ENCODE data around the gene SCAMP5. TPM values are rescaled to one million over a fixed set of nuclear protein-coding genes. Genes with fewer than 3 reads are reported as not detected.

Gene SCAMP5
- polyA plus RNA-seq, 1 donor (not counting 4 experiments of a cell fraction or from before 2014, with no cell fraction given) = 1.9 TPM

DNA sequence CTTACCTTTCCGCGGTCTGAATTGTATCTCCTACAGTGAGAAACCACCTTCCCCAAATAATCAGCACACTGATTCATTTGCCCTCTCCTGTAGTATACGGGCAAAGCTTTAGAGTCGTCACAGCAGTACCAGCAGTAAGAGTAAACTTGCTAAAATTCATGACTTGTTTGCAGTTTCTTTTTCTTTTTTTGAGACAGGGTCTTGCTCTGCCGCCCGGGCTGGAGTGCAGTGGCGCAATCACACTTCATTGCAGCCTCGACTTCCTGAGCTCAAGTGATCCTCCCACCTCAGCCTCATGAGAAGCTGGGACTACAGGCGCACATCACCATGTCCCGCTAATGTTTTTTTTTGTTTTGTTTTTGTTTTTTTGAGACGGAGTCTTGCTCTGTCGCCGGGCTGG, 11.9 kb downstream of the SCAMP5 start:
- FAIRE-seq (no peak), DNase-seq (ENCODE audit: low read depth, low spot score) (no peak)
- Histone ChIP-seq H3K79me2 (ENCODE audit: control insufficient read depth, insufficient read depth, low read length) (no peaks in the 10 kb centered on the region), H3K27ac (ENCODE audit: control insufficient read depth, insufficient read depth, low read length) (no peak overlapping the region), H3K4me1 (ENCODE audit: control insufficient read depth, extremely low read depth, insufficient read depth, low read length) (no peaks in the 10 kb centered on the region), H4K20me1 (ENCODE audit: control insufficient read depth, extremely low read depth, insufficient read depth, low read length) (no peaks in the 10 kb centered on the region), H3K4me2 (ENCODE audit: control insufficient read depth, extremely low read depth, insufficient read depth, low read depth, low read length) (no peak overlapping the region), H3K4me3 (ENCODE audit: control insufficient read depth in 2 of 3, extremely low read depth in 1 of 3, insufficient read depth in 2 of 3, low read depth in 1 of 3, low read length in 3 of 3) (no peak overlapping the region), H3K9me3 (ENCODE audit: control insufficient read depth, low read depth, low read length) (no peaks in the 10 kb centered on the region), H3K9me1 (ENCODE audit: control insufficient read depth, extremely low read depth, insufficient read depth, low read length) (no peaks in the 10 kb centered on the region), H3K9ac (ENCODE audit: control insufficient read depth, extremely low read depth, insufficient read depth, low read length) (no peak overlapping the region), H2AFZ (ENCODE audit: control insufficient read depth, low read length) (no peak overlapping the region), H3K36me3 (ENCODE audit: control insufficient read depth in 2 of 2, extremely low read depth in 1 of 2, insufficient read depth in 2 of 2, low read length in 2 of 2) (no peaks in the 10 kb centered on the region), H3K27me3 (ENCODE audit: control insufficient read depth, extremely low read depth, insufficient read depth, low read length) (no peaks in the 10 kb centered on the region)
- dilution Hi-C loops (cut with MboI; ENCODE audit: extremely low pct_ligation_motif_present, low sequenced_read_pairs) = no loop called here
- TF ChIP-seq, protein P1, sequence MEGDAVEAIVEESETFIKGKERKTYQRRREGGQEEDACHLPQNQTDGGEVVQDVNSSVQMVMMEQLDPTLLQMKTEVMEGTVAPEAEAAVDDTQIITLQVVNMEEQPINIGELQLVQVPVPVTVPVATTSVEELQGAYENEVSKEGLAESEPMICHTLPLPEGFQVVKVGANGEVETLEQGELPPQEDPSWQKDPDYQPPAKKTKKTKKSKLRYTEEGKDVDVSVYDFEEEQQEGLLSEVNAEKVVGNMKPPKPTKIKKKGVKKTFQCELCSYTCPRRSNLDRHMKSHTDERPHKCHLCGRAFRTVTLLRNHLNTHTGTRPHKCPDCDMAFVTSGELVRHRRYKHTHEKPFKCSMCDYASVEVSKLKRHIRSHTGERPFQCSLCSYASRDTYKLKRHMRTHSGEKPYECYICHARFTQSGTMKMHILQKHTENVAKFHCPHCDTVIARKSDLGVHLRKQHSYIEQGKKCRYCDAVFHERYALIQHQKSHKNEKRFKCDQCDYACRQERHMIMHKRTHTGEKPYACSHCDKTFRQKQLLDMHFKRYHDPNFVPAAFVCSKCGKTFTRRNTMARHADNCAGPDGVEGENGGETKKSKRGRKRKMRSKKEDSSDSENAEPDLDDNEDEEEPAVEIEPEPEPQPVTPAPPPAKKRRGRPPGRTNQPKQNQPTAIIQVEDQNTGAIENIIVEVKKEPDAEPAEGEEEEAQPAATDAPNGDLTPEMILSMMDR (optimal IDR thresholded peaks at IDR 0.05 in 1 of 3, IDR thresholded peaks at IDR 0.05 in 1 of 3, conservative IDR thresholded peaks at IDR 0.05 in 1 of 3; ENCODE audit: extremely low read depth in 1 of 3, insufficient read depth in 2 of 3, low read length in 3 of 3) = no peak
- TF ChIP-seq EZH2 (IDR thresholded peaks at IDR 0.05; ENCODE audit: low read length) = no peak

DNA sequence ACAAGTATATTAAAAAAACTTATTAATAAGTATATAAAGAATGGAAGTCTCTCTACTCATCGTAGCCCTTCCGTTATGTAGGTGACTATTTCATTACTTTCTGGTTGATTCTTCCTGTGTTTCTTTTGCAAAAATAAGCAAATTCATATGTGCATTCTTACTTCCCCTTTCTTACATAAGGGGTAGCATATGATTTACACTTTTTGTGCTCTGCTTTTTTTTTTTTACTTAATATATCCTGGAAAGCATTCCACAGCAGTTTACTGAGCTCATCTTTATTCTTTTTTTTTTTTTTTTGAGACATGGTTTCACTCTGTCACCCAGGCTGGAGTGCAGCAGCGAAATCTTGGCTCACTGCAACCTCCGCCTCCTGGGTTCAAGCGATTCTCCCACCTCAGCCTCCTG, 12.9 kb downstream of the SCAMP5 start:
- Histone ChIP-seq H3K79me2 (ENCODE audit: control insufficient read depth, insufficient read depth, low read length) (no peaks in the 10 kb centered on the region), H4K20me1 (ENCODE audit: control insufficient read depth, extremely low read depth, insufficient read depth, low read length) (no peaks in the 10 kb centered on the region), H2AFZ (ENCODE audit: control insufficient read depth, low read length) (no peak overlapping the region), H3K9ac (ENCODE audit: control insufficient read depth, extremely low read depth, insufficient read depth, low read length) (no peak overlapping the region), H3K27me3 (ENCODE audit: control insufficient read depth, extremely low read depth, insufficient read depth, low read length) (no peaks in the 10 kb centered on the region), H3K9me1 (ENCODE audit: control insufficient read depth, extremely low read depth, insufficient read depth, low read length) (no peaks in the 10 kb centered on the region), H3K4me2 (ENCODE audit: control insufficient read depth, extremely low read depth, insufficient read depth, low read depth, low read length) (no peak overlapping the region), H3K36me3 (ENCODE audit: control insufficient read depth in 2 of 2, extremely low read depth in 1 of 2, insufficient read depth in 2 of 2, low read length in 2 of 2) (no peaks in the 10 kb centered on the region), H3K4me3 (ENCODE audit: control insufficient read depth in 2 of 3, extremely low read depth in 1 of 3, insufficient read depth in 2 of 3, low read depth in 1 of 3, low read length in 3 of 3) (no peak overlapping the region), H3K9me3 (ENCODE audit: control insufficient read depth, low read depth, low read length) (no peaks in the 10 kb centered on the region), H3K27ac (ENCODE audit: control insufficient read depth, insufficient read depth, low read length) (no peak overlapping the region), H3K4me1 (ENCODE audit: control insufficient read depth, extremely low read depth, insufficient read depth, low read length) (no peaks in the 10 kb centered on the region)
- FAIRE-seq (no peak), DNase-seq (ENCODE audit: low read depth, low spot score) (no peak)
- dilution Hi-C loops (cut with MboI; ENCODE audit: extremely low pct_ligation_motif_present, low sequenced_read_pairs) = no loop called here
- TF ChIP-seq, protein P1 (optimal IDR thresholded peaks at IDR 0.05 in 1 of 3, IDR thresholded peaks at IDR 0.05 in 1 of 3, conservative IDR thresholded peaks at IDR 0.05 in 1 of 3; ENCODE audit: extremely low read depth in 1 of 3, insufficient read depth in 2 of 3, low read length in 3 of 3) = no peak
- TF ChIP-seq EZH2 (IDR thresholded peaks at IDR 0.05; ENCODE audit: low read length) = no peak

Measured in keratinocyte (primary cell).